GM18511 (cell line): Measurements from ENCODE around the gene EXOC6.

Source experiments
- ATAC-seq: cut with Tn5 transposase; IDR thresholded peaks from one replicate; pipeline ENCODE4 v1.9.1; 2021; ENCODE audit warnings: mild to moderate bottlenecking, moderate library complexity; ENCODE audit not compliant: unreplicated experiment

The EXOC6 gene

DNA sequence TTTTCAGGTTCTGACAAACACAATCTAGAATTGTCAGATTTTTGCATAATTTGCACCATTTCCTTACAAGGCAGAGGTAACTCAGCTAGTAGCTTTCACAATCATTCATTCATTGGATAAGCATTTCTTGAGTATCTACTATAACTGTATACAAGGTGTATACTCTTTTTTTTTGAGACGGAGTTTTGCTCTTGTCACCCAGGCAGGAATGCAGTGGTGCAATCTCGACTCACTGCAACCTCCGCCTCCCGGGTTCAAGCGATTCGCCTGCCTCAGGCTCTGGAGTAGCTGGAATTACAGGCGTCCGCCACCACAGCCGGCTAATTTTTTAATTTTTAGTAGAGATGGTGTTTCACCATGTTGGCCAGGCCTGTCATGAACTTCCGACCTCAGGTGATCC lies 16.2 kb upstream of the EXOC6 start:
- no peak for ATAC-seq

- ATAC-seq: no peak
Observed at GRCh38 chr10:92832998-92833650, 15.2 kb upstream of the EXOC6 start.

GRCh38 chr10:92834331-92834730 lies 14.0 kb upstream of the EXOC6 start:
- no peak for ATAC-seq

- no peak for ATAC-seq
Observed at GRCh38 chr10:92834986-92835385, 13.3 kb upstream of the EXOC6 start.

DNA sequence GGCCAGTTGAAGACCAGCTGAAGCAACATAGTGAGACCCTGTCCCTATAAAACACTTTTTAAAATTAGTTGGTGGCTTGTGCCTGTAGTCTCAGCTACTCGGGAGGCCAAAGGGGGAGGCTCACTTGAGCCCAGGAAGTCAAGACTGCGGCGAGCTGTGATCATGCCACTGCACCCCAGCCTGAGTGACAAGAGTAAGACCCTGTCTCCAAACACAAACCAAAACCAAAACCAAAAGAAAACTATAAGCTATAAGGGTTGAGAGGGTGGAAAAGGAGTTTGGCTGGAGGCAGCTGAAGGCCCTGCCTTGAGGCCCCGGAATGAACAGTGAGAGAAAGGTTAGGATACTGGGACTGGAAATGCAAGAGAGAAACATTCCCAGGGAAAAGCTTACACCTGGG lies 10.9 kb upstream of the EXOC6 start:
- ATAC-seq: no peak

GRCh38 chr10:92839191-92840085 lies 8.9 kb upstream of the EXOC6 start:
- no peak for ATAC-seq

GRCh38 chr10:92844746-92845145 lies 3.6 kb upstream of the EXOC6 start:
- ATAC-seq: no peak

DNA sequence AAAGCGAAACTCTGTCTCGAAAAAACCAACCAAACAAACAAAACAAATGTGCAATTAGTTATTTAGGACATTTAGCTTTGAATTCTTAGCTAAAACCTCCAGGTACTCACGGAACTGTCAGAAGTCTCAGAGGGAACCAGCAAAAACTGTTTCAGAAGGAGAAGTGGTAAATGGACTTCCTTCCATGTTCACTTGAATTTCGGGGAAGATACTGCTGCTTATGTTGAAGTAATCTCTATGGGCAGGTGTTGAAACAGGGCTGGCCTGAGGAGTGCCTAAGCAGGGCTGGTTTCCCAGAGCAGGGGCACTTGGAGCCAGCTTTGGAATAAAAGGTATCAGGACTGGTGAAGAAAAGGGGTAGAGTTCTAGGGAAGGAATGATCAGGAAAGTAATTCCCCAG lies 2.4 kb upstream of the EXOC6 start:
- ATAC-seq: no peak

DNA sequence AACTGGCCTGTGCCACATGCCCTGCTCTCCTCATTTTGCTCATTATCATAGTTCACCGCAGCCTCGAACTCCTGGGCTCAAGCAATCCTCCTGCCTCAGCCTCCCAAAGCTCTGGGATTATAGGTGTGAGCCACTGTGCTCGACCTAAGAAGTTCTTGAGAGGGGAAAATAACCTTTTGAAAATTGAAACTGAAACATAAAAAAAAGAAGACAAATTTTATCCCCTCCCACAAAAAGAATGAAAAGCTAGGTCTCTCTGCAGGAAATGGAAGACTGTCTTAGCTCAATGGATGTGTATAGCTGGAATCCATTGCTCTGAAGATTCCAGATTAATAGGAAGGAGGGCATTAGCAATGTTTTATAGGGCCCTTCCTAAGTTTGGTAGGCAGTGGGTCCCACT lies 2.0 kb upstream of the EXOC6 start:
- no peak for ATAC-seq

- no peak for ATAC-seq
Observed at GRCh38 chr10:92846854-92847201, 1.5 kb upstream of the EXOC6 start.

GRCh38 chr10:92847202-92847864 lies 987 bp upstream of the EXOC6 start:
- no peak for ATAC-seq

DNA sequence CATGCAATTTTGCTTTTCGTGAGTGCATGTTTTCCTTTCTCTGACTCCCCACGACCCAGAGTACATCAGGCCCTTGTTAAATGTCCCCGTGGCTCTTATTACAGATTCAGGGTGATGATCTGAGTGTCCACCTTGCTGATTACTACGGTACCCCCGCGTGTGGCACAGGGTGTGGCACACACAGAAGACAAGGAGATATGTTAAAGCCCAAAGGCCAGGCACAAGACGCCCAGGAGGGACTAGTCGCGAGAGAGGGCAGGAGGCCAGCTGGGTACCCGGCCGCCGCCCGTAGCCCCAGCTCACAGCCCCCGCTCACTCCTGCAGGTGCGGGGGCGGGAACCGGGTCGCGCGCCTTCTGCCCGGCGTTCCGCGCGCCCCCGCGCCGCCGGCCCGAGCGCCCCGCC lies 281 bp upstream of the EXOC6 start:
- no peak for ATAC-seq

DNA sequence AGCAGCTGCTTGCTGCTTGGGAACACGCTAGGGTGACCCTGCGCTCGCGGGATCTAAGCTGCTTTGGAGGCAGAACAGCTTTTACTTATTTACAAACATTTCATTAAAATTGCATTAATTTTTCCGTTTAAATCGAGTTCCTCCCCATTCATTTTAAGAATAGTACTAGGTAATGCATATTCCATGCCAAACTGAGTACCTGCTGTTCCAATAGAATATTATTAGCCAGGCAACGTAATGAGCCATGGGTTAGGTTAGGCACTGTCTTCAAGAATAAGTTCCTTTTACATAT lies 860 bp downstream of the EXOC6 start:
- ATAC-seq: no peak

DNA sequence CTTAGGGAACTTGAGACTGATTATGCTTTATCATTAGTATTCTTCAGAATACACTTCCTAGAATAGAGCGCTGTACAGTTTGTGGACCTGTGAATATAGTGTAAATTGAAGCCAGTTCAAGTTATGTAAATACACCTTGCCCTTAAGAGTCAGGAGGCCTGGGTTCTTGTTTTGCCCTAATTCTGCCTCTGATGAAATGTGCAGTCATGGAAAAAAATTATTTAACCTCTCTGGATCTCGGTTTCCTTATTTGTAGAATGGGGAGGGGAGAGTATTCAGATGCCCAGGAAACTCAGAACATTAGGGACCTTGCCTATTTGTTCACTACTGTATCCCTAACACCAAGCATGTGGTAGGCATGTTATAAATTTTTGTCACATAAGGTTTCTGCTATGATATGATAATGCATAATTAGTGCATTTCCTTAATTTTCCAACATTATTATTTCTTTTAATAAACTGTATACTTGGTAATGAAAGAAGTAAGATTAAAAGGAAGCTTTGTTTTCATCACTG lies 1.3 kb downstream of the EXOC6 start:
- no peak for ATAC-seq

DNA sequence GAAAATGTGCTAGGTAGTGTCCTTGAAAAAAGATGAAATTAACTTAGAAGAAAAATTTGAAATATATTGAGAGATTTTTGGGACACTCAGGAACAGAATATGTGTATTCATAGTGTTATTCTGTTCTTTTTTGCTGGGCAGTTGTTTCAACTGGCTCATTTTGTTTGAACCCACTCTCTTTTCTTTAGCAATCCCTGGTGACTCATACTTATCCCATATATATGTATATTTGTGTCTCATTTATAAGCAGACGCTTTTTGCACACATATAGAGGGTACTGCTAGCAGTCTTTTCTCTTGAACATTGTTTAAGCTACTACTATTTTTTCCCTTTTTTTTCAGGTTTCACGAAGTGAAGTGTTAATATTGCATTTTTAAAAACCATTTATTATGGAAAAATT lies 1.9 kb downstream of the EXOC6 start:
- no peak for ATAC-seq

DNA sequence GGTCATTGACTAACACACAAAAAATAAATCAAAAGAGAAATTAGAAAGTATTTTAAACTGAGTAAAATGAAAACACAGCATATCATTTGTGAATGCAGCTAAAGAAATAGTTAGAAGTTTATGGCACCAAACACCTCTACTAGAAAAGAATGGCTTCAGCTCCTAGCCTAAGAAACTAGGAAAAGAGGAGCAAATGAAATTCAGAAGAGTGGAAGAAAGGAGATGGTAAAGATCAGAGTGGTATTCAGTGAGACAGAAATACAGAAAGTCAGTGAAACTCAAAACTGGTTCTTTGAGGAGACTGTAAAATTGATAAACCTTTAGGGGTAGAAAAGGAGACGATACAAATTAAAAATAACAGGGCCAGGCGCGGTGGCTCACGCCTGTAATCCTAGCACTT lies 2.7 kb downstream of the EXOC6 start:
- ATAC-seq: no peak

- ATAC-seq: no peak
Observed at GRCh38 chr10:92855560-92855959, 7.2 kb downstream of the EXOC6 start.

- no peak for ATAC-seq
Observed at GRCh38 chr10:92857904-92858514, 9.7 kb downstream of the EXOC6 start.

GRCh38 chr10:92867235-92867634 lies 18.9 kb downstream of the EXOC6 start:
- ATAC-seq: no peak

DNA sequence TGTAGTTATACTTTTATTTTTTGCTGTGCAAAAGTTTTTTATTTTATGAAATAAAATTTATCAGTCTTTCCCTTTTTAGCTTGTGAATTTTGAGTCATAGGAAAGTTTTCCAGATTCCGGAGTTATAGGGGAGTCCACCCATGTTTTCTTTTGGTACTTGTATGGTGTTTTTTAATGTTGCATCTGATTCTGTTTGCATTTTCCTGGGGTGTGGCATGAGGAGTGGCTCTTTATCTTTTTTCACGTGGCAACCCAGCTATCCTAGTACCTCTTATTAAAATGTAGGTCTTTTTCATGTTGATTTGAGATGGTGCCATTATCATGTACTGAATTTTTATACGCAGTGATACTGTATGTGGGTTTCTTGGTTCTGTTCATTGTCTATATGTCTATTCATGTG lies 19.7 kb downstream of the EXOC6 start:
- ATAC-seq: no peak

GRCh38 chr10:92868557-92868956 lies 20.2 kb downstream of the EXOC6 start:
- no peak for ATAC-seq

GRCh38 chr10:92873029-92873428 lies 24.7 kb downstream of the EXOC6 start:
- no peak for ATAC-seq
